Measurements from ENCODE around the gene SNU13. TPM values are rescaled to one million over a fixed set of nuclear protein-coding genes. Genes with fewer than 3 reads are reported as not detected.

SNU13 gene
- total RNA-seq: 100 to 1,000 TPM in 1 of 4 donors, 10 to 100 TPM in 3; 65.2 to 106 (median 88.6) TPM

- TF ChIP-seq CTCF (IDR thresholded peaks at IDR 0.05; ENCODE audit: low read depth): no peak
Measured at GRCh38 chr22:41688365-41689211, at the start of gene SNU13. Gene SNU13 (minus strand): TSS chr22:41688867. CDS start chr22:41688796, 71 bp downstream.

- no peak for TF ChIP-seq CTCF (IDR thresholded peaks at IDR 0.05; ENCODE audit: low read depth)
Measured at GRCh38 chr22:41732096-41732772, 43.6 kb upstream of the SNU13 start.

GRCh38 chr22:41731609-41732008 is 42.9 kb upstream of the SNU13 start:
- TF ChIP-seq CTCF (IDR thresholded peaks at IDR 0.05; ENCODE audit: low read depth): no peak

GRCh38 chr22:41725510-41726110 is 36.9 kb upstream of the SNU13 start:
- TF ChIP-seq CTCF (IDR thresholded peaks at IDR 0.05; ENCODE audit: low read depth): no peak

- no peak for TF ChIP-seq CTCF (IDR thresholded peaks at IDR 0.05; ENCODE audit: low read depth)
Measured at GRCh38 chr22:41722496-41722895, 33.8 kb upstream of the SNU13 start.

- TF ChIP-seq CTCF (IDR thresholded peaks at IDR 0.05; ENCODE audit: low read depth): no peak
Measured at GRCh38 chr22:41713004-41713403, 24.3 kb upstream of the SNU13 start.

- no peak for TF ChIP-seq CTCF (IDR thresholded peaks at IDR 0.05; ENCODE audit: low read depth)
Measured at GRCh38 chr22:41709341-41709740, 20.7 kb upstream of the SNU13 start.

All from subcutaneous adipose tissue (tissue), 4 donors.